Measurements from ENCODE around the gene VMP1. TPM values are rescaled to one million over a fixed set of nuclear protein-coding genes. Genes with fewer than 3 reads are reported as not detected.
A peak's percentile ranks its signal among the peaks of the same experiment; 100 is the strongest.
"Not testable (repeated sequence)": the region's sequence is repeated elsewhere in the genome, so short reads cannot be mapped to it uniquely, and the experiment has no call there.

The VMP1 gene
- total and polyA plus RNA-seq, 4 experiments from 2014 or later, result 52.9 to 113 (median 93.5) TPM

GRCh38 chr17:59779521-59779920 lies 72.1 kb downstream of the VMP1 start:
- Mint-ChIP-seq H3K27ac (peak overlapping the region; percentile 42 to 88 (median 76)), H3K36me3 (peaks cover 32 to 45% of the 10 kb centered on the region in 2 donors)
- POLR2A ChIA-PET (ENCODE audit: partially characterized antibody), result interaction anchor here (0.5 to 12.2 kb wide), 3 partner anchors 25 to 182 kb away, joined by 3 to 365 read pairs (median 4); no protein-coding TSS in a partner anchor

GRCh38 chr17:59780548-59780947 lies 73.1 kb downstream of the VMP1 start:
- H3K4me1 ChIP-seq (ENCODE audit: insufficient read depth, low read length), result peaks cover 48% of the 10 kb centered on the region
- H3K9me3 Mint-ChIP-seq; H3K27me3 Mint-ChIP-seq; H3K9me3 ChIP-seq (ENCODE audit: control insufficient read depth in 1 of 2, low read length in 2 of 2); H3K4me3 ChIP-seq (ENCODE audit: low read length in 2 of 2); H3K36me3 ChIP-seq (ENCODE audit: insufficient read depth, low read length); H3K27me3 ChIP-seq (ENCODE audit: insufficient read depth, low read length); DNase-seq; H3K4me3 Mint-ChIP-seq; H3K27ac ChIP-seq (ENCODE audit: low read depth, low read length); intact Hi-C loops (cut with micrococcal nuclease): not testable (repeated sequence)
- Mint-ChIP-seq H3K27ac (peak overlapping the region in 6 of 7 donors; percentile 42 to 88 (median 66)), H3K36me3 (peaks cover 29 to 39% of the 10 kb centered on the region in 2 donors), H3K4me1 (peaks cover 32 to 48% (median 38%) of the 10 kb centered on the region in 4 donors)
- ChIA-PET CTCF (ENCODE audit: partially characterized antibody) (interaction anchor here (1.8 kb wide), 1 partner anchor 27 kb away, joined by 11 read pairs; no protein-coding TSS in a partner anchor), POLR2A (ENCODE audit: partially characterized antibody) (interaction anchor here (12.2 kb wide), 1 partner anchor 65 kb away, joined by 365 read pairs; no protein-coding TSS in a partner anchor)

More at GRCh38 chr17:59779521-59779920, 72.1 kb downstream of the VMP1 start:
- intact Hi-C loops (cut with micrococcal nuclease), result no loop called here
- CTCF ChIA-PET (ENCODE audit: partially characterized antibody), result interaction anchor here (1.1 to 1.8 kb wide), 2 partner anchors 26 to 80 kb away, joined by 5 to 11 read pairs; no protein-coding TSS in a partner anchor
- Histone ChIP-seq H3K4me3 (ENCODE audit: low read length in 2 of 2) (no peak overlapping the region), H3K9me3 (ENCODE audit: control insufficient read depth in 1 of 2, low read length in 2 of 2) (no peaks in the 10 kb centered on the region), H3K27me3 (ENCODE audit: insufficient read depth, low read length) (no peaks in the 10 kb centered on the region), H3K36me3 (ENCODE audit: insufficient read depth, low read length) (peaks cover under 1% of the 10 kb centered on the region), H3K4me1 (ENCODE audit: insufficient read depth, low read length) (peaks cover 38% of the 10 kb centered on the region), H3K27ac (ENCODE audit: low read depth, low read length) (no peak overlapping the region)
- DNase-seq, result no peak
- Mint-ChIP-seq H3K9me3 (peaks cover 0 to 6% (median 4%) of the 10 kb centered on the region in 8 donors), H3K4me1 (peaks cover 29 to 42% (median 34%) of the 10 kb centered on the region in 4 donors), H3K27me3 (no peaks in the 10 kb centered on the region), H3K4me3 (no peak overlapping the region)

- H3K4me3 Mint-ChIP-seq, result peak overlapping the region; percentile 72 to 88 (median 83)
- no peaks in the 10 kb centered on the region for H3K27me3 ChIP-seq (ENCODE audit: insufficient read depth, low read length)
- H3K27ac Mint-ChIP-seq, result peak overlapping the region; percentile 94 to 99 (median 97)
- H3K9me3 Mint-ChIP-seq, result peaks cover 0 to 2% (median 0%) of the 10 kb centered on the region in 8 donors
- H3K4me1 ChIP-seq (ENCODE audit: insufficient read depth, low read length), result peaks cover 72% of the 10 kb centered on the region
- peak in 4 of 5 donors; percentile 47 to 60 (median 49) for DNase-seq
- ChIA-PET POLR2A (ENCODE audit: partially characterized antibody) (interaction anchor here (0.5 to 12.2 kb wide), 13 partner anchors 12 to 164 kb away, joined by 3 to 365 read pairs (median 6); partner anchors contain the start of gene CLTC), CTCF (ENCODE audit: partially characterized antibody) (interaction anchor here (0.5 to 8.0 kb wide), 8 partner anchors 9 to 132 kb away, joined by 3 to 75 read pairs (median 6); no protein-coding TSS in a partner anchor)
- peaks cover 8 to 28% of the 10 kb centered on the region in 2 donors for H3K36me3 Mint-ChIP-seq
- H3K27me3 Mint-ChIP-seq, result no peaks in the 10 kb centered on the region
- intact Hi-C loops (cut with micrococcal nuclease), result no loop called here
- no peaks in the 10 kb centered on the region for H3K36me3 ChIP-seq (ENCODE audit: insufficient read depth, low read length)
- peak overlapping the region; percentile 75 for H3K27ac ChIP-seq (ENCODE audit: low read depth, low read length)
- no peaks in the 10 kb centered on the region for H3K9me3 ChIP-seq (ENCODE audit: control insufficient read depth in 1 of 2, low read length in 2 of 2)
- H3K4me1 Mint-ChIP-seq, result peaks cover 45 to 63% (median 52%) of the 10 kb centered on the region in 4 donors
- peak overlapping the region in 1 of 2 donors; percentile 31 for H3K4me3 ChIP-seq (ENCODE audit: low read length in 2 of 2)
Observed at GRCh38 chr17:59783221-59784047, 76.0 kb downstream of the VMP1 start.

GRCh38 chr17:59785091-59785799 lies 77.8 kb downstream of the VMP1 start:
- H3K9me3 ChIP-seq (ENCODE audit: control insufficient read depth in 1 of 2, low read length in 2 of 2), result no peaks in the 10 kb centered on the region
- CTCF ChIA-PET (ENCODE audit: partially characterized antibody), result interaction anchor here (0.7 to 8.0 kb wide), 13 partner anchors 11 to 455 kb away, joined by 3 to 75 read pairs (median 4); no protein-coding TSS in a partner anchor
- DNase-seq, result no peak
- H3K9me3 Mint-ChIP-seq, result no peaks in the 10 kb centered on the region
- H3K27me3 ChIP-seq (ENCODE audit: insufficient read depth, low read length), result no peaks in the 10 kb centered on the region
- H3K36me3 Mint-ChIP-seq, result peaks cover 0 to 14% of the 10 kb centered on the region in 2 donors
- POLR2A ChIA-PET (ENCODE audit: partially characterized antibody), result interaction anchor here (0.7 to 12.2 kb wide), 10 partner anchors 12 to 1449 kb away, joined by 3 to 365 read pairs (median 8); partner anchors contain the start of genes CLTC and RNFT1
- H3K27me3 Mint-ChIP-seq, result no peaks in the 10 kb centered on the region
- no peak overlapping the region for H3K4me3 ChIP-seq (ENCODE audit: low read length in 2 of 2)
- H3K36me3 ChIP-seq (ENCODE audit: insufficient read depth, low read length), result no peaks in the 10 kb centered on the region
- H3K27ac Mint-ChIP-seq, result peak overlapping the region; percentile 86 to 100 (median 97)
- intact Hi-C loops (cut with micrococcal nuclease), result loop anchor here (5.0 kb wide), 1 partner anchor 1268 kb away; no protein-coding TSS in a partner anchor
- peaks cover 79% of the 10 kb centered on the region for H3K4me1 ChIP-seq (ENCODE audit: insufficient read depth, low read length)
- peak overlapping the region in 7 of 8 donors; percentile 13 to 88 (median 57) for H3K4me3 Mint-ChIP-seq
- peaks cover 36 to 56% (median 45%) of the 10 kb centered on the region in 4 donors for H3K4me1 Mint-ChIP-seq
- H3K27ac ChIP-seq (ENCODE audit: low read depth, low read length), result peak overlapping the region; percentile 87

GRCh38 chr17:59786213-59786535 lies 78.7 kb downstream of the VMP1 start:
- POLR2A ChIA-PET (ENCODE audit: partially characterized antibody), result interaction anchor here (0.6 to 12.2 kb wide), 20 partner anchors 10 to 179 kb away, joined by 3 to 365 read pairs (median 4); partner anchors contain the start of genes CLTC, PTRH2, RNFT1 and TUBD1
- H3K9me3 Mint-ChIP-seq, result no peaks in the 10 kb centered on the region

GRCh38 chr17:59786536-59787319 lies 79.3 kb downstream of the VMP1 start:
- H3K36me3 ChIP-seq (ENCODE audit: insufficient read depth, low read length), result no peaks in the 10 kb centered on the region
- H3K4me3 Mint-ChIP-seq, result peak overlapping the region; percentile 72 to 89 (median 87)
- H3K27ac Mint-ChIP-seq, result peak overlapping the region; percentile 94 to 100 (median 99)
- no peaks in the 10 kb centered on the region for H3K27me3 ChIP-seq (ENCODE audit: insufficient read depth, low read length)
- H3K27ac ChIP-seq (ENCODE audit: low read depth, low read length), result peak overlapping the region; percentile 87
- peaks cover 2 to 16% of the 10 kb centered on the region in 2 donors for H3K36me3 Mint-ChIP-seq
- H3K4me3 ChIP-seq (ENCODE audit: low read length in 2 of 2), result peak overlapping the region; percentile 18 to 51
- intact Hi-C loops (cut with micrococcal nuclease), result loop anchor here (1.0 to 5.0 kb wide), 5 partner anchors 33 to 1269 kb away; no protein-coding TSS in a partner anchor
- no peaks in the 10 kb centered on the region for H3K9me3 ChIP-seq (ENCODE audit: control insufficient read depth in 1 of 2, low read length in 2 of 2)
- POLR2A ChIA-PET (ENCODE audit: partially characterized antibody), result interaction anchor here (0.6 to 12.2 kb wide), 21 partner anchors 10 to 178 kb away, joined by 3 to 365 read pairs (median 4); partner anchors contain the start of genes CLTC, PTRH2, RNFT1 and TUBD1
- H3K27me3 Mint-ChIP-seq, result no peaks in the 10 kb centered on the region
- CTCF ChIA-PET (ENCODE audit: partially characterized antibody), result interaction anchor here (0.7 to 8.0 kb wide), 9 partner anchors 10 to 73 kb away, joined by 3 to 75 read pairs (median 10); no protein-coding TSS in a partner anchor
- peaks cover 38 to 64% (median 50%) of the 10 kb centered on the region in 4 donors for H3K4me1 Mint-ChIP-seq
- peak; percentile 86 to 96 (median 91) for DNase-seq
- H3K4me1 ChIP-seq (ENCODE audit: insufficient read depth, low read length), result peaks cover 78% of the 10 kb centered on the region
- H3K9me3 Mint-ChIP-seq, result no peaks in the 10 kb centered on the region

More at GRCh38 chr17:59786213-59786535, 78.7 kb downstream of the VMP1 start:
- H3K27me3 ChIP-seq (ENCODE audit: insufficient read depth, low read length), result no peaks in the 10 kb centered on the region
- CTCF ChIA-PET (ENCODE audit: partially characterized antibody), result interaction anchor here (0.7 to 8.0 kb wide), 13 partner anchors 10 to 456 kb away, joined by 3 to 75 read pairs (median 5); no protein-coding TSS in a partner anchor
- H3K4me3 Mint-ChIP-seq, result peak overlapping the region; percentile 72 to 89 (median 87)
- H3K27ac Mint-ChIP-seq, result peak overlapping the region; percentile 94 to 100 (median 99)
- H3K27ac ChIP-seq (ENCODE audit: low read depth, low read length), result peak overlapping the region; percentile 87
- intact Hi-C loops (cut with micrococcal nuclease), result loop anchor here (1.0 to 5.0 kb wide), 5 partner anchors 33 to 1269 kb away; no protein-coding TSS in a partner anchor
- H3K4me1 Mint-ChIP-seq, result peaks cover 38 to 62% (median 49%) of the 10 kb centered on the region in 4 donors
- H3K9me3 ChIP-seq (ENCODE audit: control insufficient read depth in 1 of 2, low read length in 2 of 2), result no peaks in the 10 kb centered on the region
- H3K36me3 Mint-ChIP-seq, result peaks cover 0 to 14% of the 10 kb centered on the region in 2 donors
- H3K4me1 ChIP-seq (ENCODE audit: insufficient read depth, low read length), result peaks cover 79% of the 10 kb centered on the region
- DNase-seq, result no peak
- H3K4me3 ChIP-seq (ENCODE audit: low read length in 2 of 2), result peak overlapping the region; percentile 18 to 51
- H3K27me3 Mint-ChIP-seq, result no peaks in the 10 kb centered on the region
- H3K36me3 ChIP-seq (ENCODE audit: insufficient read depth, low read length), result no peaks in the 10 kb centered on the region

Data from CD4-positive, alpha-beta memory T cell (primary cell).